H1 (cell line): ENCODE results near the gene FADS3. TPM values are rescaled to one million over a fixed set of nuclear protein-coding genes. Genes with fewer than 3 reads are reported as not detected.

Experiments
- CTCF ChIA-PET: fragments of 300-600 bp; sonication (Branson Sonifier 250); formaldehyde crosslinking; loops from one replicate; lab custom pipeline; 2021; ENCODE audit not compliant: partially characterized antibody; lab: Charles Lee
- POLR2A ChIA-PET: fragments of 300-600 bp; sonication (Branson Sonifier 250); formaldehyde crosslinking; loops from one replicate; lab custom pipeline; 2021; ENCODE audit warnings: inconsistent platforms; ENCODE audit not compliant: partially characterized antibody; lab: Charles Lee
- DNase-seq, 2 experiments: peaks; one replicate each; pipeline versions ENCODE4 v3.0.0 to v3.0.0-alpha.2; 2010 to 2022; ENCODE audit warnings: low spot score in 2 of 2, low read depth in 1 of 2, mixed read lengths in 1 of 2
- FAIRE-seq: peaks from 2 replicates; lab custom pipeline; 2011; peaks lifted over from hg19 to GRCh38; lab: Jason Lieb, UNC
- H2AFZ ChIP-seq: 2 replicates; pipeline ENCODE4 v1.8.1; 2012; ENCODE audit warnings: low read length, inconsistent platforms
- H2AK5ac ChIP-seq: 2 replicates; pipeline ENCODE4 v1.6.1; 2013; ENCODE audit warnings: low read depth, low read length
- H2BK120ac ChIP-seq: replicated peaks from 2 replicates; pipeline ENCODE3; 2013; ENCODE audit warnings: low read depth, low read length, inconsistent platforms
- H2BK12ac ChIP-seq: 2 replicates; pipeline ENCODE4 v1.6.1; 2013; ENCODE audit warnings: low read depth, low read length
- H2BK15ac ChIP-seq: 2 replicates; pipeline ENCODE4 v1.6.1; 2013; ENCODE audit warnings: low read length
- H2BK20ac ChIP-seq: 2 replicates; pipeline ENCODE4 v1.6.1; 2013; ENCODE audit warnings: low read length
- H2BK5ac ChIP-seq: 2 replicates; pipeline ENCODE4 v1.6.1; 2013; ENCODE audit warnings: low read depth, low read length
- H3K14ac ChIP-seq: 2 replicates; pipeline ENCODE4 v1.6.1; 2013; ENCODE audit warnings: inconsistent platforms; ENCODE audit not compliant: insufficient read length
- H3K18ac ChIP-seq: 2 replicates; pipeline ENCODE4 v1.6.1; 2013; ENCODE audit warnings: low read length; ENCODE audit errors: extremely low read depth
- H3K23ac ChIP-seq: 2 replicates; pipeline ENCODE4 v1.6.1; 2013; ENCODE audit warnings: inconsistent platforms; ENCODE audit not compliant: insufficient read length
- H3K23me2 ChIP-seq: 2 replicates; pipeline ENCODE4 v1.6.1; 2013; ENCODE audit warnings: low read depth, low read length
- H3K27ac ChIP-seq: 2 replicates; pipeline ENCODE4 v1.6.1; 2011; ENCODE audit warnings: low read depth, low read length, inconsistent platforms
- H3K27me3 ChIP-seq, 4 experiments: replicated peaks in 1 of 4; 1 replicate in 1 of 4; 2 replicates in 3 of 4; pipeline versions ENCODE4 v1.6.1 to v1.8.1; 2011 to 2013; ENCODE audit warnings: low read length in 3 of 4, mild to moderate bottlenecking in 3 of 4, inconsistent platforms in 2 of 4, mixed read lengths in 2 of 4, moderate library complexity in 1 of 4; ENCODE audit not compliant: control insufficient read depth in 3 of 4, insufficient read depth in 3 of 4; ENCODE audit errors: extremely low read depth in 1 of 4
- H3K36me3 ChIP-seq, 4 experiments: 2 replicates each; pipeline versions ENCODE4 v1.6.1 to v1.8.1; 2011 to 2013; ENCODE audit warnings: mild to moderate bottlenecking in 4 of 4, low read length in 3 of 4, moderate library complexity in 2 of 4, control low read depth in 1 of 4, inconsistent platforms in 1 of 4; ENCODE audit not compliant: insufficient read depth in 4 of 4, control insufficient read depth in 2 of 4
- H3K4ac ChIP-seq: replicated peaks from 2 replicates; pipeline ENCODE3; 2013; ENCODE audit warnings: low read length, low read depth, mixed read lengths, inconsistent platforms; ENCODE audit not compliant: insufficient read length
- H3K4me1 ChIP-seq, 4 experiments: replicated peaks in 1 of 4; 1 replicate in 1 of 4; 2 replicates in 3 of 4; pipeline versions ENCODE4 v1.6.1 to v1.8.1; 2011 to 2013; ENCODE audit warnings: low read length in 3 of 4, inconsistent platforms in 2 of 4, mixed read lengths in 1 of 4; ENCODE audit not compliant: insufficient read depth in 4 of 4, control insufficient read depth in 3 of 4
- H3K4me2 ChIP-seq, 2 experiments: 2 replicates each; pipeline versions ENCODE4 v1.6.1 to v1.8.1; 2011 to 2013; ENCODE audit warnings: low read depth in 2 of 2, low read length in 2 of 2, control low read depth in 1 of 2, inconsistent platforms in 1 of 2, mild to moderate bottlenecking in 1 of 2; ENCODE audit not compliant: insufficient read depth in 1 of 2
- H3K4me3 ChIP-seq, 4 experiments: fragments of 200-600, 300-600 bp in 1 of 4; sonication (generic), shearing (Covaris generic), sonication (Bioruptor Twin) in 1 of 4; 2 replicates each; pipeline versions ENCODE4 v1.5.1 to v1.8.1; 2011 to 2016; ENCODE audit warnings: low read length in 4 of 4, low read depth in 3 of 4, control low read depth in 2 of 4, inconsistent platforms in 2 of 4, mild to moderate bottlenecking in 2 of 4, mixed read lengths in 1 of 4, moderate library complexity in 1 of 4; ENCODE audit not compliant: insufficient read depth in 2 of 4; ENCODE audit errors: extremely low read depth in 1 of 4
- H3K56ac ChIP-seq: replicated peaks from 2 replicates; pipeline ENCODE3; 2013; ENCODE audit warnings: low read depth, mild to moderate bottlenecking, mixed read lengths, low read length, inconsistent platforms; ENCODE audit not compliant: insufficient read length
- H3K79me1 ChIP-seq: 2 replicates; pipeline ENCODE4 v1.6.1; 2013; ENCODE audit warnings: low read depth, low read length, control low read depth
- H3K79me2 ChIP-seq, 2 experiments: 2 replicates each; pipeline versions ENCODE4 v1.6.1 to v1.8.1; 2012 to 2013; ENCODE audit warnings: low read length in 2 of 2, mild to moderate bottlenecking in 2 of 2, inconsistent platforms in 1 of 2; ENCODE audit not compliant: insufficient read depth in 2 of 2, control insufficient read depth in 1 of 2
- H3K9ac ChIP-seq, 4 experiments: replicated peaks in 1 of 4; 1 replicate in 1 of 4; 2 replicates in 3 of 4; pipeline versions ENCODE4 v1.6.1 to v1.8.1; 2011 to 2013; ENCODE audit warnings: low read depth in 3 of 4, low read length in 3 of 4, control low read depth in 2 of 4, mild to moderate bottlenecking in 2 of 4, moderate library complexity in 2 of 4, inconsistent platforms in 1 of 4; ENCODE audit errors: extremely low read depth in 1 of 4
- H3K9me3 ChIP-seq, 2 experiments: 2 replicates each; pipeline versions ENCODE4 v1.6.1 to v1.8.1; 2012 to 2013; ENCODE audit warnings: mild to moderate bottlenecking in 2 of 2, moderate library complexity in 2 of 2, control low read depth in 1 of 2, inconsistent platforms in 1 of 2, low read depth in 1 of 2, low read length in 1 of 2, mixed read lengths in 1 of 2; ENCODE audit not compliant: insufficient read depth in 2 of 2
- H4K20me1 ChIP-seq, 2 experiments: replicated peaks in 1 of 2; 2 replicates each; pipeline versions ENCODE3 to v1.8.1; 2011 to 2013; ENCODE audit warnings: inconsistent platforms in 2 of 2, low read length in 2 of 2, mild to moderate bottlenecking in 1 of 2; ENCODE audit not compliant: insufficient read depth in 2 of 2, control insufficient read depth in 1 of 2
- H4K5ac ChIP-seq: 2 replicates; pipeline ENCODE4 v1.6.1; 2013; ENCODE audit warnings: low read length, low read depth, mixed read lengths, inconsistent platforms; ENCODE audit not compliant: insufficient read length
- H4K8ac ChIP-seq: 2 replicates; pipeline ENCODE4 v1.8.0; 2013; ENCODE audit warnings: mild to moderate bottlenecking, moderate library complexity, low read length, inconsistent platforms; ENCODE audit not compliant: insufficient read depth; ENCODE audit errors: extremely low read depth
- H4K91ac ChIP-seq: replicated peaks from 2 replicates; pipeline ENCODE3; 2013; ENCODE audit warnings: low read length, mixed read lengths, inconsistent platforms; ENCODE audit not compliant: insufficient read length
- CREB1 ChIP-seq: IDR thresholded peaks from 2 replicates; pipeline ENCODE4 v1.6.1; 2012; ENCODE audit warnings: inconsistent platforms
- KDM4A ChIP-seq: IDR thresholded peaks from one replicate; pipeline ENCODE4 v1.7.1; 2012; ENCODE audit warnings: low read depth, mild to moderate bottlenecking, moderate library complexity, low read length, inconsistent platforms; ENCODE audit not compliant: severe bottlenecking
- ZNF274 ChIP-seq: IDR thresholded peaks from 2 replicates; pipeline ENCODE4 v1.7.0; 2012; ENCODE audit warnings: low read length, borderline replicate concordance; ENCODE audit errors: extremely low read depth
- WGBS, 2 experiments: shearing (Covaris generic) in 1 of 2; methylation state at CpG; one replicate each; pipeline versions ENCODE4 v1.1.6 to v1.1.7; 2013 to 2015; ENCODE audit warnings: low lambda C conversion rate in 2 of 2, mixed read lengths in 2 of 2, inconsistent platforms in 1 of 2, low coverage in 1 of 2, missing lambda C conversion rate in 1 of 2; ENCODE audit not compliant: insufficient replicate concordance in 2 of 2, insufficient coverage in 1 of 2, insufficient read length in 1 of 2; ENCODE audit errors: extremely low coverage in 1 of 2, missing lambda C conversion rate in 1 of 2; 5-methylcytosine and 5-hydroxymethylcytosine counted together
- long read RNA-seq, 2 experiments: library from RNA in 1 of 2; library from capped mRNA in 1 of 2; stranded (forward); transcript quantifications; one replicate each; pipeline ENCODE4 v2.0.0, GENCODE V29; 2021; ENCODE audit warnings: inconsistent platforms in 1 of 2
- polyA minus RNA-seq, 3 experiments: library from RNA; depleted of rRNA, polyadenylated mRNA; stranded (reverse); fragments of >200 nt; gene quantifications; 1 replicate in 2 of 3; 2 replicates in 1 of 3; pipeline ENCODE4 v1.2.3, GENCODE V29; 2011
- polyA plus RNA-seq, 7 experiments: library from polyadenylated mRNA; depleted of rRNA in 3 of 7; stranded (reverse) in 5 of 7; unstranded in 2 of 7; fragments of >200 nt in 5 of 7; fragments of 200-250 nt in 2 of 7; gene quantifications; 1 replicate in 5 of 7; 2 replicates in 1 of 7; 4 replicates in 1 of 7; pipeline versions ENCODE4 v1.2.1 to v1.2.3, GENCODE V29; 2011 to 2013; ENCODE audit warnings: missing spikeins in 2 of 7, mixed read lengths in 2 of 7
- total RNA-seq: library from RNA; stranded (reverse); fragmentation: NEBNext Ultra II Directional; extraction: Animal tissue kit (Norgen Biotek cat#: 25700); gene quantifications from 2 replicates; pipeline ENCODE4 v1.2.1, GENCODE V29; 2021

The FADS3 gene
- total RNA-seq (40.2 and 43.8 TPM in 2 replicates), polyA plus RNA-seq (2011; rRNA removed) (76.3 and 113 TPM in 2 replicates), polyA minus RNA-seq (2011; rRNA and poly(A)+ RNA removed) (31.1 and 40.9 TPM in 2 replicates)
- polyA plus RNA-seq (2011; cell fraction: cytosol; rRNA removed) = 75.7 TPM
- polyA plus RNA-seq (2011; cell fraction: nucleus; rRNA removed) = 349 TPM
- polyA plus RNA-seq (2012, experiment 1 of 2) = 35.5 to 56.1 TPM (median 47.0 TPM) in 4 replicates
- 45.1 TPM for polyA plus RNA-seq (2012, experiment 2 of 2)
- 69.5 TPM for polyA plus RNA-seq (2013, experiment 1 of 2)
- polyA plus RNA-seq (2013, experiment 2 of 2) = 71.8 TPM
- polyA minus RNA-seq (2011; cell fraction: cytosol; rRNA and poly(A)+ RNA removed) = 34.5 TPM
- 39.8 TPM for polyA minus RNA-seq (2011; cell fraction: nucleus; rRNA and poly(A)+ RNA removed)
- long read RNA-seq, experiment 1, transcript FADS3-201 (12 exons, 1,779 nt) = major isoform, 15 of 38 reads
- long read RNA-seq, experiment 1, partial matches to known transcripts = 15 of 38 reads
- long read RNA-seq, experiment 1, other reads (novel, unspliced or antisense) = 8 of 38 reads
- long read RNA-seq, experiment 2, partial matches to known transcripts = 4 of 4 reads
- long read RNA-seq, experiment 2, other reads (novel, unspliced or antisense) = 0 of 4 reads

GRCh38 chr11:61891331-61892084 is at the start of gene FADS3:
FADS3 (minus strand) TSS chr11:61891545; CDS start chr11:61891381, 164 bp downstream.
- peaks cover 0 to 2% of the 10 kb centered on the region in 2 experiments; a peak in 1 of 4 replicates for H3K79me2 ChIP-seq
- peak within 1 kb of the TSS; percentile 54; the same call in 1 of the 2 replicates for H2AFZ ChIP-seq
- no peak within 1 kb of the TSS for H2BK120ac ChIP-seq
- H4K8ac ChIP-seq = peak within 1 kb of the TSS; percentile 60
- H2AK5ac ChIP-seq = no peak within 1 kb of the TSS
- no peaks in the 10 kb centered on the region for H3K36me3 ChIP-seq
- ChIA-PET CTCF (interaction anchor here (1.0 to 23.2 kb wide), 5 partner anchors 9 to 64 kb away, joined by 3 to 658 read pairs (median 5); partner anchors contain the start of gene BEST1), POLR2A (interaction anchor here (0.7 to 2.0 kb wide), 6 partner anchors 13 to 59 kb away, joined by 3 to 6 read pairs (median 4); partner anchors contain the start of gene BEST1)
- peak within 1 kb of the TSS; percentile 43; the same call in 1 of the 2 replicates for H2BK12ac ChIP-seq
- FAIRE-seq (no peak), DNase-seq (peak; percentile 73 to 93)
- H4K5ac ChIP-seq = peak within 1 kb of the TSS; percentile 46
- H3K23ac ChIP-seq = no peak within 1 kb of the TSS
- H3K23me2 ChIP-seq = peaks cover 8% of the 10 kb centered on the region; the same call in 1 of the 2 replicates
- H2BK5ac ChIP-seq = no peak within 1 kb of the TSS; the same call in 1 of the 2 replicates
- H3K27ac ChIP-seq = no peak within 1 kb of the TSS
- H4K91ac ChIP-seq = peak within 1 kb of the TSS; percentile 42
- H3K4me1 ChIP-seq = peaks cover 0 to 11% (median 8%) of the 10 kb centered on the region in 4 experiments; a peak in 6 of 7 replicates
- peak within 1 kb of the TSS; percentile 96 for H3K18ac ChIP-seq
- H2BK15ac ChIP-seq = no peak within 1 kb of the TSS; the same call in 1 of the 2 replicates
- H3K4me3 ChIP-seq = peak within 1 kb of the TSS; percentile 69 to 81 (median 74)
- H3K56ac ChIP-seq = peak within 1 kb of the TSS; percentile 59
- peak within 1 kb of the TSS; percentile 46 for H3K4ac ChIP-seq
- WGBS, 2 experiments = 1% methylated on average over 31 of the region's 96 CpGs; no CpG with 5 or more reads in 1 of the 2 experiments
- no peak within 1 kb of the TSS for H3K14ac ChIP-seq
- no peak within 1 kb of the TSS for H2BK20ac ChIP-seq
- peak within 1 kb of the TSS; percentile 90 to 98 for H3K4me2 ChIP-seq
- H3K79me1 ChIP-seq = no peaks in the 10 kb centered on the region; the same call in 1 of the 2 replicates
- H3K27me3 ChIP-seq = no peaks in the 10 kb centered on the region
- no peaks in the 10 kb centered on the region for H3K9me3 ChIP-seq
- peak within 1 kb of the TSS; percentile 2 to 52 (median 36); a peak in 6 of 7 replicates for H3K9ac ChIP-seq
- H4K20me1 ChIP-seq = peaks cover 2 to 4% of the 10 kb centered on the region in 2 experiments
- TF ChIP-seq ZNF274 (no peak), CREB1 (peak; percentile 94), KDM4A (peak; percentile 72)
